Measurements from ENCODE around the gene ANKH.

ANKH gene

GRCh38 chr5:14671414-14671813, 200.2 kb downstream of the ANKH start:
- Histone ChIP-seq H3K9me3 (ENCODE audit: low read length) (no peaks in the 10 kb centered on the region), H3K36me3 (ENCODE audit: insufficient read depth, low read length) (no peaks in the 10 kb centered on the region), H3K4me3 (ENCODE audit: low read depth in 1 of 2, low read length in 2 of 2) (no peak overlapping the region), H3K27me3 (ENCODE audit: control insufficient read depth in 1 of 2, insufficient read depth in 2 of 2, low read length in 2 of 2) (no peaks in the 10 kb centered on the region), H3K9ac (ENCODE audit: low read length) (no peak overlapping the region), H3K27ac (ENCODE audit: low read depth, low read length) (no peak overlapping the region), H3K4me1 (ENCODE audit: insufficient read depth, low read length) (peaks cover 47% of the 10 kb centered on the region)

- Histone ChIP-seq H3K27me3 (ENCODE audit: control insufficient read depth in 1 of 2, insufficient read depth in 2 of 2, low read length in 2 of 2) (no peaks in the 10 kb centered on the region), H3K4me3 (ENCODE audit: low read depth in 1 of 2, low read length in 2 of 2) (no peak overlapping the region), H3K4me1 (ENCODE audit: insufficient read depth, low read length) (peaks cover 53% of the 10 kb centered on the region), H3K9ac (ENCODE audit: low read length) (no peak overlapping the region), H3K36me3 (ENCODE audit: insufficient read depth, low read length) (no peaks in the 10 kb centered on the region), H3K27ac (ENCODE audit: low read depth, low read length) (no peak overlapping the region), H3K9me3 (ENCODE audit: low read length) (no peaks in the 10 kb centered on the region)
These were observed 201.6 kb downstream of the ANKH start for GRCh38 chr5:14669975-14670374.

- Histone ChIP-seq H3K4me1 (ENCODE audit: insufficient read depth, low read length) (peaks cover 53% of the 10 kb centered on the region), H3K4me3 (ENCODE audit: low read depth in 1 of 2, low read length in 2 of 2) (no peak overlapping the region), H3K9ac (ENCODE audit: low read length) (no peak overlapping the region), H3K36me3 (ENCODE audit: insufficient read depth, low read length) (no peaks in the 10 kb centered on the region), H3K27me3 (ENCODE audit: control insufficient read depth in 1 of 2, insufficient read depth in 2 of 2, low read length in 2 of 2) (no peaks in the 10 kb centered on the region), H3K27ac (ENCODE audit: low read depth, low read length) (no peak overlapping the region), H3K9me3 (ENCODE audit: low read length) (no peaks in the 10 kb centered on the region)
These were observed 202.2 kb downstream of the ANKH start for GRCh38 chr5:14669415-14669814.

DNA sequence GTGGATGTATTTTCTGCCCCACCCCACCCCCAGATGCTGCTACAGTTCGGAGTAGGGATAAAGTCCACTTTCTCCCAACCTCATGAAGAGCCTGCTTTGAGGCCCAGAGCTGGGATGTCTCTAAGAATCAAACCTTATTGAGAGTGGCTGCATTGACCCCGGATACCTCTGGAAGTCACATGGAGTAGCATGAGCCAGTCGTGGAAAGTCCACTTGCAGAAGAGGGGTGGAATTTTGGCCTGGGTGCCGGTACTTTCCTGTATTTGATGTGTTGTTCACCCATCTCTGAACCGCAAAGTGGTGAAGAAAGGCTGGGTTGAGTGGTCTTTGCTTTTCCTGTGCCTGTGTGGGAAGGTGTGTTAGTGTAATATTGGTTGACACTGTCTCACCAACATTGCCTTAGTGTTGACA, 203.4 kb downstream of the ANKH start:
- Histone ChIP-seq H3K36me3 (ENCODE audit: insufficient read depth, low read length) (no peaks in the 10 kb centered on the region), H3K4me1 (ENCODE audit: insufficient read depth, low read length) (peaks cover 59% of the 10 kb centered on the region), H3K27ac (ENCODE audit: low read depth, low read length) (no peak overlapping the region), H3K9me3 (ENCODE audit: low read length) (no peaks in the 10 kb centered on the region), H3K4me3 (ENCODE audit: low read depth in 1 of 2, low read length in 2 of 2) (no peak overlapping the region), H3K9ac (ENCODE audit: low read length) (no peak overlapping the region), H3K27me3 (ENCODE audit: control insufficient read depth in 1 of 2, insufficient read depth in 2 of 2, low read length in 2 of 2) (no peaks in the 10 kb centered on the region)

DNA sequence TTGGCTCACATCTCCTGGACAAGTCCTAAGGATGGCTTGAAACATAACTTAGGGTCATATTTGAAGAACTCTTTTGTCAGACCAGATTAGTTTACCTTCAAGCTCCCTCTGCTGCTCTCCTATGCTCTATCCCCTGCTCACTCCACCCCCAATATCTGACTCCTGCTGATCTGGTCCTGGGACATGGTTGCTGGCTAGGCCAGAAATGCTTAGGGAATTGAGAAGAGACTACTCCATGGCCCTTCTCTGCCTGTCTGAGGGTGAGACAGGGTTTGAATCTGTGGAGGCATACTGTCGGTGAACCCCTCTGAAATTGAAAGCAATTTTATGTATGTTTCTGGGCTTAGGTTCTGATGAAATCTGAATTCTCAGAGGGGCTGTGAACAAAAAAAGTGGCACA, 203.8 kb downstream of the ANKH start:
- H3K27ac ChIP-seq (ENCODE audit: low read depth, low read length) = no peak overlapping the region
- peaks cover 61% of the 10 kb centered on the region for H3K4me1 ChIP-seq (ENCODE audit: insufficient read depth, low read length)
- no peaks in the 10 kb centered on the region for H3K36me3 ChIP-seq (ENCODE audit: insufficient read depth, low read length)
- no peak overlapping the region for H3K9ac ChIP-seq (ENCODE audit: low read length)
- no peak overlapping the region for H3K4me3 ChIP-seq (ENCODE audit: low read depth in 1 of 2, low read length in 2 of 2)
- H3K27me3 ChIP-seq (ENCODE audit: control insufficient read depth in 1 of 2, insufficient read depth in 2 of 2, low read length in 2 of 2) = no peaks in the 10 kb centered on the region
- no peaks in the 10 kb centered on the region for H3K9me3 ChIP-seq (ENCODE audit: low read length)

DNA sequence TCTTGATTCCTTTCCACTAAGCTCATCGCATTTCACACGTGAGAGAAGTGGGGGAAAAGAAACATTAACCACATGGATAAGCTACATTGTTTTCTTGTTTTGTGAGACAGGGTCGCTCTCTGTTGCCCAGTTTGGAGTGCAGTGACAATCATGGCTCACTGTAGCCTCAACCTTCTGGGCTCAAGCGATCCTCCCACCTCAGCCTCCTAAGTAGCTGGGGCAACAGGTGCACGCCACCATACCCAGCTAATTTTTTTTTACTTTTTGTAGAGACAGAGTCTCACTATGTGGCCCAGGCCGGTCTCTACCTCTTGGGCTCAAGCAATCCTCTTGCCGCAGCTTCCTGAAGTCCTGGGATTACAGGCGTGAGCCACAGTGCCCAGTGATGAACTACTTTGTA, 204.3 kb downstream of the ANKH start:
- H3K36me3 ChIP-seq (ENCODE audit: insufficient read depth, low read length) = peaks cover 2% of the 10 kb centered on the region
- peaks cover 56% of the 10 kb centered on the region for H3K4me1 ChIP-seq (ENCODE audit: insufficient read depth, low read length)
- no peak overlapping the region for H3K27ac ChIP-seq (ENCODE audit: low read depth, low read length)
- H3K27me3 ChIP-seq (ENCODE audit: control insufficient read depth in 1 of 2, insufficient read depth in 2 of 2, low read length in 2 of 2) = no peaks in the 10 kb centered on the region
- H3K9ac ChIP-seq (ENCODE audit: low read length) = no peak overlapping the region
- H3K9me3 ChIP-seq (ENCODE audit: low read length) = no peaks in the 10 kb centered on the region
- no peak overlapping the region for H3K4me3 ChIP-seq (ENCODE audit: low read depth in 1 of 2, low read length in 2 of 2)

DNA sequence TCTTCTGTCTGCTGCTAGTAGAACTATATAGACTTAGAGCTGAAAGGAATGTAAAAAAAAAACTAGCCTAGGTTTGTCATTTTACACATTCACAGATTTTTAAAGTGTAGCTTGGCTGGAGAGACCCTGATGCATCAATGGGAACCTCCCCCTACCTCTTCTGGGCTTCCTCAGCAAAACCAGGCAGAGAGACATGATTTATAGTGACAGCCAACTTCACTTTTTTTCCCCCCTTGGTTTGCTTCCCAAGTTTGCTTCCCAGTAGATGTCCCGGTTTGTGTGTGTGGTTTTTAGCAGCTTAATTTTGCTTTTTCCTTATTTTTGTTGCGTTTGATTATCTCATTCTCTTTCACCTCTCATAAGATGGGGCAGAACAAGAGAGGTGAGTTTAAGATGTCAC, 205.2 kb downstream of the ANKH start:
- Histone ChIP-seq H3K27ac (ENCODE audit: low read depth, low read length) (no peak overlapping the region), H3K9ac (ENCODE audit: low read length) (no peak overlapping the region), H3K4me1 (ENCODE audit: insufficient read depth, low read length) (peaks cover 47% of the 10 kb centered on the region)

DNA sequence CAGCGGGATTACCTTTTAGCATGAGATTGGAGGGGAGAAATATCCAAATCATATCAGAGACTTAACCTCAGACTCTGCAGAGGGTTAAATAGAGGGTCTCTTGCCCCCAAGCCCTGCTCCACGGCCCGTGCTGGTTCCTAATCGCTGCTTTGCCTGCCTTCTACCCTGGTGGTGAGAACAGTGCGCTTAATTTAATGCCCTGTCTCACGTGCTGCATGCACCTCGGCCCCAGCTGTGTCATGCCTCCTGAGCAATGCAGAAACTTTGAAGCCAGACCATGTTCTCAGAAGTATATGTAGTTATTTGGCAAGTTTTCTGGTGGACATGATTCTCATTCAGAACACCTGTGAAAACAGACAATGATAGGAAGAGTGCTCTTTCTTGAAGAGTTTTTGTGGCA, 205.6 kb downstream of the ANKH start:
- H3K27me3 ChIP-seq (ENCODE audit: control insufficient read depth in 1 of 2, insufficient read depth in 2 of 2, low read length in 2 of 2) = no peaks in the 10 kb centered on the region
- H3K4me1 ChIP-seq (ENCODE audit: insufficient read depth, low read length) = peaks cover 43% of the 10 kb centered on the region
- peaks cover 6% of the 10 kb centered on the region for H3K36me3 ChIP-seq (ENCODE audit: insufficient read depth, low read length)
- peak overlapping the region; percentile 49 for H3K9ac ChIP-seq (ENCODE audit: low read length)
- H3K27ac ChIP-seq (ENCODE audit: low read depth, low read length) = no peak overlapping the region
- peak overlapping the region in 1 of 2 donors; percentile 80 for H3K4me3 ChIP-seq (ENCODE audit: low read depth in 1 of 2, low read length in 2 of 2)
- H3K9me3 ChIP-seq (ENCODE audit: low read length) = no peaks in the 10 kb centered on the region

More for the DNA sequence above, 205.2 kb downstream of the ANKH start:
- H3K36me3 ChIP-seq (ENCODE audit: insufficient read depth, low read length) = peaks cover 6% of the 10 kb centered on the region
- peak overlapping the region in 1 of 2 donors; percentile 80 for H3K4me3 ChIP-seq (ENCODE audit: low read depth in 1 of 2, low read length in 2 of 2)
- H3K27me3 ChIP-seq (ENCODE audit: control insufficient read depth in 1 of 2, insufficient read depth in 2 of 2, low read length in 2 of 2) = no peaks in the 10 kb centered on the region
- no peaks in the 10 kb centered on the region for H3K9me3 ChIP-seq (ENCODE audit: low read length)

DNA sequence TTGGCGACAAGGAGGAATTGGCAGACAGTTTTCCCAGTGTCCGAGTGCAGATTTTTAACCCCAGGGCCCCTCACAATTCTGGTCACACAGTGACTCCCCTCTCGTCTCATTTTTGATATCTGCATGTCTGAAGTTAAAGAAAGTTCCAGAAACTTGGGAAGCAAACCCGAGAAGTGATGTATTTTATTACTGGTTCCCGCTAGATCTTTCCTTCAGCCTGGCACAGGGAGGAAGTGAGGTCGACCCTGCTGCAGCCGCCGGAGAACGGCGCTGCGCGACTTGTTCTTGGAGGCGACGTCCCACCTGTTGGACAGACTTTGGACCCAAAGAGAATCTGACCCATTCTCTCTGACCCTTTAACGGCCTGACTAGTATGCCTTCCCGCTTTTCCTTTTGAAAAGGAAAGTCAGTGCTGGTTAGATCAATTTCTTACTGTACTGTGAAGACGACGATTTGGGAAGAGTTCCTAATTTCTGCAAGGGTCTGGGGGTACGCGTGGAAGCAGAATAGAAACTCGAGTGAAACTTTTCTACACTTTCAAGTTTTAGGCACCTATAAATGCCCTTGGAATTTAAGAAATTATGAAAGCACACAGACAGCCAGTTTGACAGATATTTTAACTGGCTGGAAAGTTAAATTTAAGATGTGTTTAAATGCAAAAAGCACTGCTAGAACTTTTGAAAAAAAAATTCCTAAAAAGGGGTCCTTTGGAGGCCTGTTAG, 206.3 kb downstream of the ANKH start:
- H3K27me3 ChIP-seq (ENCODE audit: control insufficient read depth in 1 of 2, insufficient read depth in 2 of 2, low read length in 2 of 2) = no peaks in the 10 kb centered on the region
- H3K4me1 ChIP-seq (ENCODE audit: insufficient read depth, low read length) = peaks cover 39% of the 10 kb centered on the region
- H3K9me3 ChIP-seq (ENCODE audit: low read length) = no peaks in the 10 kb centered on the region
- peak overlapping the region; percentile 94 for H3K27ac ChIP-seq (ENCODE audit: low read depth, low read length)
- H3K9ac ChIP-seq (ENCODE audit: low read length) = peak overlapping the region; percentile 49
- H3K4me3 ChIP-seq (ENCODE audit: low read depth in 1 of 2, low read length in 2 of 2) = peak overlapping the region; percentile 67 to 80
- peaks cover 6% of the 10 kb centered on the region for H3K36me3 ChIP-seq (ENCODE audit: insufficient read depth, low read length)

- H3K4me1 ChIP-seq (ENCODE audit: insufficient read depth, low read length) = peaks cover 39% of the 10 kb centered on the region
- H3K27me3 ChIP-seq (ENCODE audit: control insufficient read depth in 1 of 2, insufficient read depth in 2 of 2, low read length in 2 of 2) = no peaks in the 10 kb centered on the region
- peak within 1 kb of the TSS; percentile 94 for H3K27ac ChIP-seq (ENCODE audit: low read depth, low read length)
- H3K9me3 ChIP-seq (ENCODE audit: low read length) = no peaks in the 10 kb centered on the region
- peak within 1 kb of the TSS; percentile 67 to 80 for H3K4me3 ChIP-seq (ENCODE audit: low read depth in 1 of 2, low read length in 2 of 2)
- peak within 1 kb of the TSS; percentile 59 for H3K9ac ChIP-seq (ENCODE audit: low read length)
- peaks cover 6% of the 10 kb centered on the region for H3K36me3 ChIP-seq (ENCODE audit: insufficient read depth, low read length)
These were observed 207.1 kb downstream of the ANKH start, which contains the start of gene OTULIN for GRCh38 chr5:14664270-14665100. TSS of gene OTULIN (plus strand) at chr5:14664718. CDS start at chr5:14664826, 108 bp downstream.

GRCh38 chr5:14663734-14664269, 207.8 kb downstream of the ANKH start:
- H3K27me3 ChIP-seq (ENCODE audit: control insufficient read depth in 1 of 2, insufficient read depth in 2 of 2, low read length in 2 of 2) = no peaks in the 10 kb centered on the region
- H3K4me1 ChIP-seq (ENCODE audit: insufficient read depth, low read length) = peaks cover 39% of the 10 kb centered on the region
- H3K27ac ChIP-seq (ENCODE audit: low read depth, low read length) = peak overlapping the region; percentile 94
- H3K9me3 ChIP-seq (ENCODE audit: low read length) = no peaks in the 10 kb centered on the region
- H3K4me3 ChIP-seq (ENCODE audit: low read depth in 1 of 2, low read length in 2 of 2) = peak overlapping the region; percentile 67 to 80
- peak overlapping the region; percentile 59 for H3K9ac ChIP-seq (ENCODE audit: low read length)
- H3K36me3 ChIP-seq (ENCODE audit: insufficient read depth, low read length) = peaks cover 6% of the 10 kb centered on the region
